Dedifferentiated amniotic fluid mesenchymal stem cell (primary cell): ENCODE results near the gene RBBP8NL.

Experiments used
- DNase-seq: peaks from one replicate; pipeline ENCODE4 v3.0.0-alpha.2; 2016; ENCODE audit errors: extremely low spot score

RBBP8NL gene

DNA sequence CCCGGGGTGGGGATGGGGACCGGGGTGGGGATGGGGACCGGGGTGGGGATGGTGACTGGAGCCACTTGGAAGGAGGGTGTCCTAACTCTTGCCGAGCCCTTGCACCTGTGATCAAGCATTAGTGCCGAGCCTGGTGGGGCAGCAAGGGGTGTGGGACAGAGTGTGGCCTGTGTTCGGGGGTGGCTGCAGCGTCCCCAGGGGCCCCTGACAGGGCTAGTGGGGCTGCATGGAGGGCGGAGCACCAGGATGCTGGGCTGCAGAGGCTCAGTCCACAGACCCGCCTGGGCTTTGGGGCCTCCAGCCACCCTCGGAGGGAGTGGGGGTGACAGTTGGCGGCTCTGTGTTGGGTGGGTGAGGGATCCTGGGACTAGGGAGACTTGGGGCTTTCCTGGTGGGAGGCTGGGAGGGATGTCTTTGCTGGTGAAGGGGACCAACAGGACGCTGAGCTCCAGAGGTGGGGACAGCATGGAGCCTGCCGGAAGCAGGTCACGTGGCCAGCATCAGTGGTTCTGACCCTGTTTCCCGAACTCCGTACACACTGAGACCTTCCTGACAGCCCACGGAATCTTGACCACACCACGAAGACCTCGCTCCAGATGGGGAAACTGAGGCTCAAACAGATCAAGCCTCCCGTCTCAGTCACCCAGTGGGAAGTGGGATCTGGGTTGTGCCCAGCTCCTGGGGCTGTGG lies 4.6 kb downstream of the RBBP8NL start:
- DNase-seq = no peak

DNA sequence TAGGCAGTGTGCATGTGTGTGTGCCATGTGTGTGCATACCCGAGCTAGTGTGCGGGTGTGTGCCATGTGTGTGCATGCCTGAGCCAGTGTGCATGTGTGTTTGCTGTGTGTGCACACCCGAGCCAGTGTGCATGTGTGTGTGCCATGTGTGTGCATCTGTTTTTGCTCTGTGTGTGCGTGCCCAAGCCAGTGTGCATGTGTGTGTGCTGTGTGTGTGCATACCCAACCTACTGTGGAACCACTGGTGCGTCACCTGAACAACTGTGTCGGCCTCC lies 5.7 kb downstream of the RBBP8NL start:
- no peak for DNase-seq

- no peak for DNase-seq
These were observed 6.3 kb downstream of the RBBP8NL start for GRCh38 chr20:62420846-62421715.

DNA sequence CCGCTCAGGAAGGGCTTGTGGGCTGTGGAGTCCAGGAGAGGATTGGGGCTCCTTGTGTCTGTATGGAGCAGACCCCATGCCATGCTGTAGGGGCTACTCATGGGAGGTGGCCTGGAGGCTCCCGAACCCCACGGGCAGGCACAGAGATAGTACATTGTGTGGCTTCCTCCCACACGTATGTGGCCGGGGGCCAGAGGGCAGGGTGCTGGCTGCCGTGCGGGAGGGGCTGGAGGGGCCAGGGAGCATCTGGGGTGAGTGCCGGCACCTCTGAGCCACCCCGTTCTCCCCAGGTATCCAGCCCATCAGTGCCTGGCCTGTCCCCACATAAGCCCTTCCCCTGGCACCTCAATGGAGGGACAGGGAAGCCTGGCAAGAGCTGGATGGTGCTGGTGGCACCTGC lies 7.6 kb downstream of the RBBP8NL start:
- DNase-seq = no peak

DNA sequence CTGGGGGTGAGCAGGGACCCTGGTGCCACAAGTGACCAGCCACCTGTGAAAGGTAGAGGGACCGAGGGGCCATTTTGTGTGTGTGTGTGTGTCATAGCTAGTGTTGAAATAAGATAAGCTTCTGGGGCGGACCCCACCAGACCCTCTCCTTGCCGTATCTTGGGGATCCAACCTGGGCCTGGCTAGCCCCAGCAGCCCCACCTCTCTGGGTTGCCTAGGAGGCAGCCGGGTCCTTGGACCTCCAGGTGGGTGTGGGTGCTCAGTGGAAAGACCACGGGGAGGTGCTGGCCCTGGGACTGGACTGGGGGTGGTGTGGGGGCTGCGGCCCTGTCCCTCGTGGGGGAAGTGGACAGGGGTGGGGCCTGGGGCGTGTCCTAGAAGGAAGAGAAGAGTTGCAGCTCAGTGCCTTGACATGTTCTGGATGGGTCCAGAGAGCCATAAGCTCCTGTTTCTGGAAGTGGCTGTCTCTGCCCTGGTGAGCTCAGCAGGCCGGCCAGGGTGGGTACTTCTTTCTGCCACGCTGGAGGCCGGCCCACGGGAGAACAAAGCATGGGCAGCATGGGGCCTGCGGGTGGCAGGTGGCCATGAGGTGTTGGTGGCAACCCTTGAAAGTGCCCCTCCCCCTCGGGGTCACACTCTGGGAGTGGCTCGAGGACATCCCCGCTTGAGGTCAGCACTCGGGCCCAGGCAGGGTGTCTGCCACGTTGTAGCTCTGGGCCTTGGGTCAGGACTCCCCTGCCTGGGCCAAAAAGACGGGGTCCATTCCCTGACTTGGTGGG lies 8.4 kb downstream of the RBBP8NL start:
- no peak for DNase-seq

DNA sequence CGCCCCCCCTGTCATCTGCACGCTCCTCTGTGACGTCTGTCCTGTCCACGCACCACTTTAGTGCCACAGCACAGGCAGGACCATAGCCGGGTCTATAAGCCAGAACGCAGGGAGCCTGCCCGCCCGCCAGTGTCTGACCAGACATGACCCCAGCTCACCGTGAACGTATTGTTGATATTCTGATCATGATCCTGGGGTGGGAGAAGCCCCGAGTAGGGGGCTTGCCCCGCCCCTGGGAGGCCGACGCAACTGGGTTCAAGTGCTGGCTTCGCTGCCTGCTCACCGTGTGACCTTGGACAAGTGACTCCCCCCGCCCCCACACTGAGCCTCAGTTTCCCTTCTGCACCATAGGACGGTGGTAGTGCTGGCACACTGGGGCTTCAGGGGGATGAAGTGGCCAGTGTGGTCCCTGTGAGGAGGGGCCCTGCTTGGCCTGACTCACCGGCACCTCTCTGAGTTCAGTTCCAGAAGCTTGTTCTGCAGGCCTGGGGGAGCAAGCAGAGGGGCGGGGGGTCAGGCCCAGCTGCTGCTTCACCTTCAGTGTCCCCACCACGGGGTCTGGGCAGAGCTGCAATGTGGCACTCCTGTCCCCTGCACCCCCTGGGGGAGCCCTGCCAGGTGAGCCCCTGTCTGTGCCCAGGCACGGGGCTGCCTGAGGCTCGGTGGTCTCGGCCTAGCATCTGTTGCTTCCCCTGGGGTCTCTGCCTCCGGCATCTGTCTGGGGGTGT lies 9.2 kb downstream of the RBBP8NL start:
- DNase-seq = no peak

- DNase-seq = no peak
These were observed 10.4 kb downstream of the RBBP8NL start for GRCh38 chr20:62416651-62417637.

- no peak for DNase-seq
These were observed 11.8 kb downstream of the RBBP8NL start for GRCh38 chr20:62415354-62416111.

DNA sequence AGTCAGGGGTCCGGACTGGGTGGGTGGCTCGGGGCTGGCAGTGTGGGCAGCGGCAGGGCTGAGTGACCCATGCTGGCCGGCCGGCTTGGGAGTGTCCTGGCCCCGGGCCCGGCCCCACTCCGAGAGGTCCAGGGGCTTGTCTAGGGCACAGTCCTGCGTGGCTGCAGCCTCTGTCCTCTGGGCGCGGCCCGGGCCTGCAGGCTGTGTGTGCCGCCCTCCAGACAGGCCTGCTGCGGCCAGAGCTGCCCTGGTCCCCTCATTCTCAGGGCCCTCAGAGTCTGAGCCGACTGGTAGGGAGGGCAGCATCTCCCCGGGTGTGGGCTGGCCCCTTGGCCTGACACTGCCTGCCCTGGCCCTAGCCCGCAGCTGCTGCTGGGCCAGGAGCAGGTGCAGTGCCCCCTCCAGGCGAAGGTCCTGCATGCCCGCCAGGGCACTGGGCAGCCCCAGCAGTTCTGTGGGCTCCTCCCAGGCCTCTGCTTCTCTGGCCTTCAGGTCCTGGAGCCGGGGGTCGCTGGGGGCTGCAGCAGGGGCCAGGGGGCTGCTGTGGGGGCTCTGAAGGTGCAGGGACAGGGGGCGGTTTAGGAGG lies 13.3 kb downstream of the RBBP8NL start:
- DNase-seq = no peak

DNA sequence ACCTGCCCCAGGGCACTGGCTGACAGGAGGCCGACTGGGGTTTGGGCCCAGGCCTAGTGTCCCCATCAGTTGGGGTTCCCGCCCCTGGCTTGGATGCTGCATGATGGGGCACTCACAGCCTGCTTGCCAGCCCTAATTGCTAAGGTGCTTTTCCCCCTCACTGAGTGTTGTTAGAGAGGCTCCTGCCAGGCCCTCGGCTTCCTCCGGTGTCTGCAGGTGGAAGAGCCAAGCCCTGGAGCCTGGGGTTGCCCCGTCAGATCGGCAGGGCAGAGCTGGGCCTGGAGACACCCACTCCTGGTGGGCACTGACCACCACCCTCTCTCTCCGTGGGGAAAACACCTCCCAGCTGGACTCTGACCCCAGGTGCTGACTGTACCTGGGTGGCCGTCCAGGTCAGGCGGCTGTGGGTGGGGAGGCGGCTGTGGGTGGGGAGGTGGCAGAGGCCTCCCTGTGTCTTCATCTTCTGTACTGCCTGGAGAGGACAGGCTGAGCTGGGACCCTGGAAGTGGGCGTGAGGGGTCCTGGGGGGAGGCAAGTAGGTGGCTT lies 14.2 kb downstream of the RBBP8NL start:
- no peak for DNase-seq

- no peak for DNase-seq
These were observed 14.9 kb downstream of the RBBP8NL start for GRCh38 chr20:62412194-62413024.

DNA sequence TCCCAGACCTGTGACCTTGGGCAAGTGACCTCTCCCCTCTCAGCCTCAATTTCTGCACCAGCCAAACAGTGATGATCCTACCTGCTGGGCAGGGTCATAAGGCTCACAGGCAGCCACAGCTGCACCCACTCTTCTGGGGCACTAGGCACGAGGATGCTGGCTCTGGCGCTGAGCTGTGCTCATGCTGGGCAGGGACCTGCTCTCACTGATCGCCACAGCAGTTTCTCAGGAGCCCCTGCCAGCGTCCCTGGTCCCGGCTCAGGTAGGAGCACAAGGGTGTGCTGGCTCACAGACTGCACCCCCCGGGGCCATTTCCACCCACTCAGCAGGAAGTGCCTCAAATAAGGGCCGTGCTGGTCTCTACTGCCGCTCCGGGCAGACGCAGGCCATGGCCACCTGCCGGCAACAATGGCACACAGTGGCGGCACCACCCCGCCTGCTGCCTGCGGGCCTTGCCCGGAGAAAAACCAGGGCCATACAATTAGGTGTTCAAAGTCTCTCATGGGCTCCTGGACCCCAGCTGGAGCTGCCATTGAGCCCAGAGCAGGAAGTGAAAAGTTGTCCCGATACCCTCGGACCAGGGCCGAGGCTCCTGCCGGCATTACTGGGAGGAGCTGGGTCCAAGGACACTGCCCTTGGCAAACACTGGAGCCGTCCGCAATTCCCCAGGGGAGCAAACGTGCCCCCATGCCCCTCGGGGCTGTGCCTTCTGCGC lies 15.7 kb downstream of the RBBP8NL start:
- no peak for DNase-seq

GRCh38 chr20:62410746-62411478 lies 16.4 kb downstream of the RBBP8NL start:
- DNase-seq = no peak

DNA sequence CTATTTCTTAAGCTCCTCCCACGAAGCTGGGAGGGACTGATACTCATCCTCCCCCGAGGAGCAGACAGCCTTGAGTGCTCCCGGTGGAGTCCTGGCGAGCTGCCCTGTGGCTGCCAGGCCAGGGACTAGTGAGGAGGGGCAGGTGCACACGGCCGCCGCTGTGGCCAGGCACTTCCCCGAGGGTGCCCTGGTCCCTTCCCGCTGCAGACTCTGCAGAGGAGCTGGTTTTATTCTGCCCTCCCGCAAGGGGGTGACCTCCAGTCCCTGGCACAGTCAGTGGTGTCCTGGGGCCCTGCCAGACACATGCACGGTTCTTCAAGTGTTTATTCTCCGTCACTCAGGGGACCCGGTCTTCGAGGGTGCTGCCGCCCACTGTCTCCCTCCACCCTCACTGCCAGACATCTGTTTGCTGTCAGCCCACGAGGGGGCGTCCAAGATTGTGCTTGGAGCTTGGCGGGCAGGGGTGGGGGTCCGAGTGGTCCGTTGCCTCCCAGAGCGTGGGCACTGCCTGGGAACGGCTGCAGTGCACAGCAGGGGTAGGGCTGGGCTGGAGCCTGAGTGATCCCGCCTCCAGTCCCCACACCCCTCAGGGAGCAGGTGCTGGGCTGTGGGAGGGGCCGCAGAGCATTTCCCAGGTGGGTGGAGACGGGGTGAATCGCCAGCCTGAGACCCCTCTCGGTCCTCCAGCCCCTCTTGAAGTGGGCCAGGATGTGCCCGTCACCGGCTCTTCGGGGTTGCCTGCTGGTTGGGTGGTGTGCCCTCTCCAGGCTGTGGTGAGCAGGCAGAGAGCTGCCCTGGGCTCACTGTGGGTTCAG lies 17.2 kb downstream of the RBBP8NL start:
- no peak for DNase-seq

DNA sequence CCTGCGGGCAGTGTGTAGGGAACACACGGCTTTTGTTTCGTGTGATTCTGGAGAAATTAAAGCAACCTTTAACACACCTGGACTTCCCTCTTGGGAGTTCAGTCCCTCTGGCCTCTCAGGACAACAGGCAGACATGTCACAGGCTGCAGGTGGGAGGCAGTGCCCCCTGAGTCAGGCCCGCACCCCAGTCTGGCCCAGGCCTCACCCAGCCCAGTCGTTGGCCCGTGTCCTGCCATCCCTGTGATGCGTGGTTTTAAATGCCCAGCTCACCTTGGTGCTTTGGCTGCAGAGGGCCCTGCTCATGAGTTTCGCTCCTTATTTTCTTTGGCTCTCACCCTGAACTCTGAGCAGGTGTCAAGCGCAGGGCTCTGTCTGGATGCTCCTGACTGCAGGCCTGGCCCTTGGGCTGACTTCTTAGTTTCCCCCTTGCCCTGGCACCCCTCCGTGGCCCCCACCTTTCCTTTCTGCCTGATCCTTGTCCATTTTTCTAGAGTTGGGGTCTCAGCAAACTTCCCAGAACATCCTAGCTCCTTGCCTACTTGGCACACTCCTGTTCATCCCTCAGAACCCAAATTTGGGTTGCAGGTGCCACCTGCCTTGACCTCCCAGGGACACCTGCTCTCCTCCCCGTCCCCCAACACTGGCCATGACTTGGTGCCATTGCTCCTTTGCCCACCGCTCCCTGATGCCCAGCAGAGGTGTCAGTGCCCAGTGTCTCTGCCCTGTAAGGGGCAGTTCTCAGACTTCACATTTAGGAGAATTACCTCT lies 18.1 kb downstream of the RBBP8NL start:
- DNase-seq = no peak
